Endothelial cell (in vitro differentiated cells): ENCODE results near the gene SUPT3H. TPM values are rescaled to one million over a fixed set of nuclear protein-coding genes. Genes with fewer than 3 reads are reported as not detected.

Source experiments
- DNase-seq: peaks from one replicate; pipeline ENCODE4 v3.0.0; 2021; ENCODE audit warnings: low spot score
- H3K27ac Mint-ChIP-seq: one replicate; pipeline ENCODE4 v1.8.0; 2021; ENCODE audit warnings: mixed read lengths, inconsistent platforms; ENCODE audit not compliant: unreplicated experiment
- H3K27me3 Mint-ChIP-seq: one replicate; pipeline ENCODE4 v1.8.0; 2021; ENCODE audit warnings: mild to moderate bottlenecking, moderate library complexity, mixed read lengths, inconsistent platforms; ENCODE audit not compliant: unreplicated experiment
- H3K36me3 Mint-ChIP-seq: one replicate; pipeline ENCODE4 v1.8.0; 2021; ENCODE audit warnings: mild to moderate bottlenecking, low read depth, mixed read lengths, inconsistent platforms; ENCODE audit not compliant: unreplicated experiment
- H3K4me1 Mint-ChIP-seq: one replicate; pipeline ENCODE4 v1.8.0; 2021; ENCODE audit warnings: mild to moderate bottlenecking, mixed read lengths, inconsistent platforms; ENCODE audit not compliant: unreplicated experiment
- H3K4me3 Mint-ChIP-seq: one replicate; pipeline ENCODE4 v1.8.0; 2021; ENCODE audit warnings: mild to moderate bottlenecking, mixed read lengths, inconsistent platforms; ENCODE audit not compliant: unreplicated experiment
- H3K9me3 Mint-ChIP-seq: one replicate; pipeline ENCODE4 v1.8.0; 2021; ENCODE audit warnings: mixed read lengths, inconsistent platforms; ENCODE audit not compliant: unreplicated experiment
- total RNA-seq: library from RNA; stranded (reverse); fragmentation: NEBNext Ultra II Directional; extraction: Animal tissue kit (Norgen Biotek cat#: 25700); gene quantifications from one replicate; pipeline ENCODE4 v1.2.1, GENCODE V29; 2021; ENCODE audit not compliant: unreplicated experiment
- TF ChIP-seq, protein P1 (sequence below): fragments of 200-600 bp; sonication (generic); IDR thresholded peaks from one replicate; pipeline ENCODE4 v1.5.0; 2021; ENCODE audit warnings: antibody characterized with exemption; ENCODE audit not compliant: unreplicated experiment

SUPT3H gene
- total RNA-seq, 1 donor from 2014 or later, result 28.5 TPM

GRCh38 chr6:44926556-44926955 is 451.2 kb downstream of the SUPT3H start:
- TF ChIP-seq, protein P1, sequence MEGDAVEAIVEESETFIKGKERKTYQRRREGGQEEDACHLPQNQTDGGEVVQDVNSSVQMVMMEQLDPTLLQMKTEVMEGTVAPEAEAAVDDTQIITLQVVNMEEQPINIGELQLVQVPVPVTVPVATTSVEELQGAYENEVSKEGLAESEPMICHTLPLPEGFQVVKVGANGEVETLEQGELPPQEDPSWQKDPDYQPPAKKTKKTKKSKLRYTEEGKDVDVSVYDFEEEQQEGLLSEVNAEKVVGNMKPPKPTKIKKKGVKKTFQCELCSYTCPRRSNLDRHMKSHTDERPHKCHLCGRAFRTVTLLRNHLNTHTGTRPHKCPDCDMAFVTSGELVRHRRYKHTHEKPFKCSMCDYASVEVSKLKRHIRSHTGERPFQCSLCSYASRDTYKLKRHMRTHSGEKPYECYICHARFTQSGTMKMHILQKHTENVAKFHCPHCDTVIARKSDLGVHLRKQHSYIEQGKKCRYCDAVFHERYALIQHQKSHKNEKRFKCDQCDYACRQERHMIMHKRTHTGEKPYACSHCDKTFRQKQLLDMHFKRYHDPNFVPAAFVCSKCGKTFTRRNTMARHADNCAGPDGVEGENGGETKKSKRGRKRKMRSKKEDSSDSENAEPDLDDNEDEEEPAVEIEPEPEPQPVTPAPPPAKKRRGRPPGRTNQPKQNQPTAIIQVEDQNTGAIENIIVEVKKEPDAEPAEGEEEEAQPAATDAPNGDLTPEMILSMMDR, result no peak
- H3K4me3 Mint-ChIP-seq, result no peak overlapping the region
- H3K36me3 Mint-ChIP-seq, result no peaks in the 10 kb centered on the region
- H3K4me1 Mint-ChIP-seq, result no peaks in the 10 kb centered on the region
- no peak for DNase-seq
- H3K27me3 Mint-ChIP-seq, result no peaks in the 10 kb centered on the region
- no peaks in the 10 kb centered on the region for H3K9me3 Mint-ChIP-seq
- no peak overlapping the region for H3K27ac Mint-ChIP-seq

DNA sequence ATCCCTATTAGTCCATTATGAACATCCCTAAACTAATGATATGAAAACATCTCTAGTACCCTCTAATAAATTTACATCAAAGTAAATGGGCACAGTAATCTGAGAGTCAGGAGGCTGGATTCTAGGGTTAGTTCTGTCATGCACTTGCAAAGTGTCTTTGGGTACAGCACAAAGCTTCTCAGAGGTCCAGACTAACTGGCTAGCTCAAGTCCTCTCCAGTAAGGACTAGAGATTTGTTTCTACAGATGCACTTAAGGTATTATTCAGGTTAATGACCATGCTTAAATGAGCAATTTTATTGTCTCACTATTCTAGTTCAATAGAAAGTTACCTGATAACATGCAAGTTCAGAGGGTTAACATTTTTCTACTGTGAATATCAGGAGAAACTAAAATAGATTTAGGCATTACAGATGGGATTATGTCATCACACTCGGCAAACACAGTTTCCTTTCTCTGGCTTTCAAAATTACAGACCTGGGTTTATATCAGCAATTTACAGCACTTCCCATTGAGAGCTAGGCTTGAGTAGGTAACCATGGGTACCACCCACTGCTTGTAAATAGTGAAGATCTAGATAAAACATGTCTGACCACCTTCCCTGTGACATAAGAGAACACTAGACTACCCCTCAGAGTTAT is 452.5 kb downstream of the SUPT3H start:
- peak; percentile 9 for DNase-seq
- TF ChIP-seq, protein P1, result no peak
- Mint-ChIP-seq H3K27ac (peak overlapping the region; percentile 59), H3K36me3 (no peaks in the 10 kb centered on the region), H3K9me3 (no peaks in the 10 kb centered on the region), H3K4me1 (no peaks in the 10 kb centered on the region), H3K27me3 (no peaks in the 10 kb centered on the region), H3K4me3 (no peak overlapping the region)

GRCh38 chr6:44923444-44923843 is 454.3 kb downstream of the SUPT3H start:
- Mint-ChIP-seq H3K27ac (no peak overlapping the region), H3K9me3 (no peaks in the 10 kb centered on the region), H3K4me1 (no peaks in the 10 kb centered on the region), H3K4me3 (no peak overlapping the region), H3K27me3 (no peaks in the 10 kb centered on the region), H3K36me3 (no peaks in the 10 kb centered on the region)
- TF ChIP-seq, protein P1, result no peak
- DNase-seq, result no peak

DNA sequence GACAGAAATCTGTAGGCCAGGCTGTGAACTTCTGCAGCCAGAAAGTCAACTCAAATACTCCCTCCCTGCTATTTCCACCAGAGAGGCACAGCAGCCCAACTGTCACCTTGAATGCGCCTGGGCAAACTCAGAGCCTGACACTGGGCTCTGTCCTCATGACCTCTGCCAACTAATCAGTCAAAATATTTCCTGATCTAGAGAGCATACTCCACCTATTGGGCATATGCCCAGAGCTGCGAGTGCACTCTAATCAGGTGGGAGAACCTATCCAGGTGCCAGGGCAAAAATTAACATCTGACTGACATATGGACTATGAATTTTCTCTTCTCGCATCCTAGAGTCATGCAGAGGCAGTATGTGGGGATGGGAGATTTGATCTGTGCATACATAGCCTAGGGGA is 455.9 kb downstream of the SUPT3H start:
- no peaks in the 10 kb centered on the region for H3K4me1 Mint-ChIP-seq
- no peaks in the 10 kb centered on the region for H3K9me3 Mint-ChIP-seq
- TF ChIP-seq, protein P1, result no peak
- no peak for DNase-seq
- H3K4me3 Mint-ChIP-seq, result no peak overlapping the region
- H3K36me3 Mint-ChIP-seq, result no peaks in the 10 kb centered on the region
- H3K27me3 Mint-ChIP-seq, result no peaks in the 10 kb centered on the region
- no peak overlapping the region for H3K27ac Mint-ChIP-seq

- no peak overlapping the region for H3K27ac Mint-ChIP-seq
- no peak overlapping the region for H3K4me3 Mint-ChIP-seq
- no peaks in the 10 kb centered on the region for H3K27me3 Mint-ChIP-seq
- no peaks in the 10 kb centered on the region for H3K36me3 Mint-ChIP-seq
- H3K9me3 Mint-ChIP-seq, result no peaks in the 10 kb centered on the region
- DNase-seq, result no peak
- TF ChIP-seq, protein P1, result no peak
- no peaks in the 10 kb centered on the region for H3K4me1 Mint-ChIP-seq
Measured at GRCh38 chr6:44920952-44921491, 456.7 kb downstream of the SUPT3H start.
